ENCODE data around the gene DUSP22.

DNA sequence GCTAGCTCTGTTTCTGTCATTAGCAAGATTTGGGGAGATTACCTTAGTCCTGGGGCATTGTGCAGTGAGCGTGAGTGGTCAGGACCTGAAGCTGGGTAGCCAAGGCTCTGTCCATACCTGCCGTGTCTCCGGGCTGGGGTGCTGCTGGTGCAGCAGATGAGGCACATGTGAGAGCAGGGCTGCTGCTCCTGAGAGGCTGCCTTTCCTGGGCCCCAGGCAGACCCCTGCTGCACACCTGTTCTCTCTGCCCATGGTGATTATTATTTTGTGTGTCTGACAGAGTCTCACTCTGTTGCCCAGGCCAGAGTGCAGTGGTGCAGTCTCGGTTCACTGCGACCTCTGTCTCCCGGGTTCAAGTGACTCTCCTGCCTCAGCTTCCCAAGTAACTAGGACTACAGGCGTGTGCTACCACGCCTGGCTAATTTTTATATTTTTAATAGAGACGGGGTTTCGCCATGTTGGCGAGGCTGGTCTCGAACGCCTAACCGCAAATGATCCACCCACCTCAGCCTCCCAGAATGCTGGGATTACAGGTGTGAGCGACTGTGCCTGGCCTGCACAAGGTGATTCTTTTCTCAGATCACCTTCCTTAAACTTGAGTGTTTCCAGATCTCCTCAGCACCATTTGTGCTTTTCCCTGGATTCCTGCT, 62.5 kb downstream of the DUSP22 start:
- no peak for TF ChIP-seq TAF1 (IDR thresholded peaks at IDR 0.05; ENCODE audit: borderline replicate concordance, insufficient read depth, low read length)
- TF ChIP-seq POLR2AphosphoS5 (IDR thresholded peaks at IDR 0.05; ENCODE audit: low read depth, low read length): no peak
- TF ChIP-seq REST (IDR thresholded peaks at IDR 0.05; ENCODE audit: insufficient read depth in 1 of 2, low read depth in 2 of 2, low read length in 2 of 2): no peak
- no peak for TF ChIP-seq SIN3A (IDR thresholded peaks at IDR 0.05; ENCODE audit: borderline replicate concordance, insufficient read depth, low read length)
- no peak for TF ChIP-seq FOXP2 (optimal IDR thresholded peaks at IDR 0.05; ENCODE audit: borderline replicate concordance, extremely low read depth, extremely low read length, insufficient read depth)

All from PFSK-1 (cell line).